Pancreas (tissue), 10 donors: ENCODE data around the gene PRKCD. TPM values are rescaled to one million over a fixed set of nuclear protein-coding genes. Genes with fewer than 3 reads are reported as not detected.

ENCODE experiments used
- ATAC-seq, 4 donors: fragments of 200-7000 bp; cut with Tn5 transposase; one replicate each; pipeline versions ENCODE4 v1.8.0 to v1.9.1; 2020; ENCODE audit warnings: mild to moderate bottlenecking in 4 of 4, moderate library complexity in 4 of 4
- DNase-seq, 6 donors: peaks; one replicate each; pipeline ENCODE4 v3.0.0-alpha.2; 2020
- FAIRE-seq: peaks from 2 replicates; lab custom pipeline; 2012; peaks lifted over from hg19 to GRCh38; lab: Jason Lieb, UNC
- H3K27ac ChIP-seq, 4 donors: fragments of 200-600 bp; sonication (generic); 1 replicate in 3 of 4; 2 replicates in 1 of 4; pipeline versions ENCODE4 v1.5.0 to v1.8.0; 2020
- H3K27me3 ChIP-seq, 4 donors: fragments of 200-600 bp; one replicate each; pipeline ENCODE4 v1.8.0; 2021
- H3K36me3 ChIP-seq, 3 donors: fragments of 200-600 bp; sonication (generic) in 1 of 3; one replicate each; pipeline versions ENCODE4 v1.5.0 to v1.8.0; 2020 to 2021
- H3K4me1 ChIP-seq, 3 donors: fragments of 200-600 bp; one replicate each; pipeline ENCODE4 v1.8.0; 2021
- H3K4me3 ChIP-seq, 4 donors: fragments of 200-600 bp; sonication (generic) in 2 of 4; one replicate each; pipeline versions ENCODE4 v1.5.0 to v1.8.0; 2020 to 2021
- H3K9me3 ChIP-seq, 4 donors: fragments of 200-600 bp; one replicate each; pipeline ENCODE4 v1.8.0; 2021
- WGBS, 2 donors: extraction: QIAGEN DNeasy Blood & Tissue Kit; methylation state at CpG; one replicate each; pipeline ENCODE4 v1.1.7; 2013; 5-methylcytosine and 5-hydroxymethylcytosine counted together
- intact Hi-C, 3 donors: fragments of 100-400 bp; cut with DNase I; formaldehyde crosslinking; loops; one replicate each; pipeline versions ENCODE4 v1.11.1 to v1.14.2; 2022
- polyA plus RNA-seq, 2 donors: library from polyadenylated mRNA; stranded (reverse); fragments of 200-250 nt; gene quantifications; one replicate each; pipeline ENCODE4 v1.2.3, GENCODE V29; 2013
- total RNA-seq, 6 donors: library from RNA; stranded (reverse); fragmentation: NEBNext Ultra II Directional in 4 of 6; extraction: Animal tissue kit (Norgen Biotek cat#: 25700) in 4 of 6; gene quantifications; one replicate each; pipeline versions ENCODE4 v1.2.1 to v1.2.4, GENCODE V29; 2021 to 2023
- TF ChIP-seq, protein P1 (sequence below), 4 donors: fragments of 200-600 bp; sonication (generic) in 3 of 4; IDR thresholded peaks; one replicate each; pipeline versions ENCODE4 v1.5.0 to v1.8.0; 2021; ENCODE audit warnings: antibody characterized with exemption in 4 of 4
- donor health status: healthy with polysubstance abuse.
- donor health status: DM: no; HTN: no; CAD: no; lungs with moderate emphysema.
- donor health status: DM: no; HTN: no; CAD: no.
- donor health status: control.
- donor health status: control.
- donor health status: Bipolar disorder and iron deficiency.
- donor health status: DM: yes; HTN: yes; CAD: no.
- donor health status: DM: no; HTN: no; CAD: no.
- donor health status: DM: no; HTN: no; CAD: no.
- donor health status: DM: yes; HTN: yes; CAD: no.

The PRKCD gene
- total and polyA plus RNA-seq, 8 donors, result 10.7 to 32.5 (median 14.6) TPM

GRCh38 chr3:53193466-53194209 lies 32.6 kb downstream of the PRKCD start:
- DNase-seq (peak in 1 of 6 donors; percentile 7), FAIRE-seq (no peak), ATAC-seq (peak in 1 of 4 donors; percentile 5)
- TF ChIP-seq, protein P1, sequence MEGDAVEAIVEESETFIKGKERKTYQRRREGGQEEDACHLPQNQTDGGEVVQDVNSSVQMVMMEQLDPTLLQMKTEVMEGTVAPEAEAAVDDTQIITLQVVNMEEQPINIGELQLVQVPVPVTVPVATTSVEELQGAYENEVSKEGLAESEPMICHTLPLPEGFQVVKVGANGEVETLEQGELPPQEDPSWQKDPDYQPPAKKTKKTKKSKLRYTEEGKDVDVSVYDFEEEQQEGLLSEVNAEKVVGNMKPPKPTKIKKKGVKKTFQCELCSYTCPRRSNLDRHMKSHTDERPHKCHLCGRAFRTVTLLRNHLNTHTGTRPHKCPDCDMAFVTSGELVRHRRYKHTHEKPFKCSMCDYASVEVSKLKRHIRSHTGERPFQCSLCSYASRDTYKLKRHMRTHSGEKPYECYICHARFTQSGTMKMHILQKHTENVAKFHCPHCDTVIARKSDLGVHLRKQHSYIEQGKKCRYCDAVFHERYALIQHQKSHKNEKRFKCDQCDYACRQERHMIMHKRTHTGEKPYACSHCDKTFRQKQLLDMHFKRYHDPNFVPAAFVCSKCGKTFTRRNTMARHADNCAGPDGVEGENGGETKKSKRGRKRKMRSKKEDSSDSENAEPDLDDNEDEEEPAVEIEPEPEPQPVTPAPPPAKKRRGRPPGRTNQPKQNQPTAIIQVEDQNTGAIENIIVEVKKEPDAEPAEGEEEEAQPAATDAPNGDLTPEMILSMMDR (IDR thresholded peaks at IDR 0.05), result no peak
- no peak overlapping the region for H3K4me3 ChIP-seq
- H3K4me1 ChIP-seq, result peaks cover 0 to 9% (median 0%) of the 10 kb centered on the region in 3 donors
- 81 to 88% methylated on average over 9 to 11 of the region's 11 CpGs for WGBS, 2 donors
- no peaks in the 10 kb centered on the region for H3K9me3 ChIP-seq
- H3K27ac ChIP-seq, result no peak overlapping the region
- intact Hi-C loops, result loop anchor here in 2 of 3 donors (2.0 to 5.0 kb wide), 2 partner anchors 71 to 79 kb away; no protein-coding TSS in a partner anchor
- H3K27me3 ChIP-seq, result no peaks in the 10 kb centered on the region
- peaks cover 0 to 15% (median 3%) of the 10 kb centered on the region in 3 donors for H3K36me3 ChIP-seq

GRCh38 chr3:53194210-53195065 lies 33.4 kb downstream of the PRKCD start:
- DNase-seq, result peak in 3 of 6 donors; percentile 35 to 77 (median 61)

GRCh38 chr3:53195066-53195450 lies 34.0 kb downstream of the PRKCD start:
- intact Hi-C loops, result loop anchor here in 2 of 3 donors (2.0 to 5.0 kb wide), 3 partner anchors 63 to 80 kb away; partner anchors contain the start of gene RFT1 (in 1 of the 2)
- TF ChIP-seq, protein P1 (IDR thresholded peaks at IDR 0.05), result no peak
- H3K4me3 ChIP-seq, result no peak overlapping the region
- WGBS, 2 donors, result 73 to 78% methylated on average over 10 of the region's 10 CpGs
- ATAC-seq (no peak), DNase-seq (no peak), FAIRE-seq (no peak)
- H3K4me1 ChIP-seq, result peaks cover 0 to 9% (median 0%) of the 10 kb centered on the region in 3 donors
- peaks cover 0 to 2% (median 0%) of the 10 kb centered on the region in 3 donors for H3K36me3 ChIP-seq
- no peaks in the 10 kb centered on the region for H3K9me3 ChIP-seq
- no peaks in the 10 kb centered on the region for H3K27me3 ChIP-seq
- no peak overlapping the region for H3K27ac ChIP-seq

More at GRCh38 chr3:53194210-53195065, 33.4 kb downstream of the PRKCD start:
- Histone ChIP-seq H3K4me3 (no peak overlapping the region), H3K27ac (no peak overlapping the region), H3K27me3 (no peaks in the 10 kb centered on the region), H3K36me3 (peaks cover 0 to 8% (median 0%) of the 10 kb centered on the region in 3 donors), H3K9me3 (no peaks in the 10 kb centered on the region), H3K4me1 (peaks cover 0 to 9% (median 0%) of the 10 kb centered on the region in 3 donors)
- 69 to 71% methylated on average over 14 of the region's 14 CpGs for WGBS, 2 donors
- ATAC-seq (peak in 2 of 4 donors; percentile 4 to 8), FAIRE-seq (no peak)
- intact Hi-C loops, result loop anchor here (2.0 to 5.0 kb wide), 4 partner anchors 62 to 80 kb away; partner anchors contain the start of gene RFT1 (in 1 of the 3)
- TF ChIP-seq, protein P1 (IDR thresholded peaks at IDR 0.05), result no peak

GRCh38 chr3:53195602-53196574 lies 34.9 kb downstream of the PRKCD start:
- 19 to 23% methylated on average over 35 to 36 of the region's 36 CpGs for WGBS, 2 donors
- Histone ChIP-seq H3K27me3 (no peaks in the 10 kb centered on the region), H3K36me3 (no peaks in the 10 kb centered on the region), H3K9me3 (no peaks in the 10 kb centered on the region), H3K27ac (no peak overlapping the region), H3K4me3 (no peak overlapping the region), H3K4me1 (peaks cover 0 to 9% (median 0%) of the 10 kb centered on the region in 3 donors)
- TF ChIP-seq, protein P1 (IDR thresholded peaks at IDR 0.05), result peak; percentile 91 to 100 (median 99)
- DNase-seq (peak in 4 of 6 donors; percentile 55 to 86 (median 66)), FAIRE-seq (no peak), ATAC-seq (peak; percentile 71 to 84 (median 80))
- intact Hi-C loops, result loop anchor here in 2 of 3 donors (2.0 to 5.0 kb wide), 3 partner anchors 64 to 81 kb away; partner anchors contain the start of gene RFT1 (in 1 of the 2)
